Measurements from ENCODE around the gene SCML2.

- no peak for TF ChIP-seq CTCF (IDR thresholded peaks at IDR 0.05)
- TF ChIP-seq EP300 (IDR thresholded peaks at IDR 0.05) = no peak
- TF ChIP-seq POLR2A (IDR thresholded peaks at IDR 0.05) = no peak
Observed at GRCh38 chrX:18291006-18291545, 63.4 kb downstream of the SCML2 start.

Measured in gastroesophageal sphincter (tissue), 3 donors.